B cell (primary cell): Measurements from ENCODE around the gene HMGCL.

Experiments
- EZH2 ChIP-seq: IDR thresholded peaks from 2 replicates; pipeline ENCODE4 v1.6.1; 2012; ENCODE audit warnings: borderline replicate concordance, low read depth, mild to moderate bottlenecking, moderate library complexity, low read length; ENCODE audit not compliant: insufficient read depth, poor library complexity, severe bottlenecking
- TF ChIP-seq, protein P1 (sequence below): fragments of 200-600 bp; IDR thresholded peaks from one replicate; pipeline ENCODE4 v1.8.0; 2022; ENCODE audit warnings: antibody characterized with exemption, mild to moderate bottlenecking

DNA sequence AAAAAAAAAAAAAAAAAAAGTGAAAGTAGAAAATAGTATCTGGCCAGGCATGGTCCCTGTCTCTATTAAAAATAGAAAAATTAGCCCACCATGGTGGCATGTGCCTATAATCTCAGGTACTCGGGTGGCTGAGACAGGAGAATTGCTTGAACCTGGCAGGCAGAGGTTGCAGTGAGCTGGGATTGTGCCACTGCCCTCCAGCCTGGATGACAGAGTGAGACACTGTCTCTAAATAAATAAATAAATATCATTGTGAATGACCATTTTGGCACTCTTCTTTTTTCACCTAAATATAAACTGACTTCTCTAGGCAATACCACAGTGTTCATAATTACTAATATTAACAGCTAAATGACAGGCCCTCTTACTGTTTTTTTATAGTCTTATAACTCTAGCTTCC, 67.4 kb downstream of the HMGCL start:
- TF ChIP-seq, protein P1, sequence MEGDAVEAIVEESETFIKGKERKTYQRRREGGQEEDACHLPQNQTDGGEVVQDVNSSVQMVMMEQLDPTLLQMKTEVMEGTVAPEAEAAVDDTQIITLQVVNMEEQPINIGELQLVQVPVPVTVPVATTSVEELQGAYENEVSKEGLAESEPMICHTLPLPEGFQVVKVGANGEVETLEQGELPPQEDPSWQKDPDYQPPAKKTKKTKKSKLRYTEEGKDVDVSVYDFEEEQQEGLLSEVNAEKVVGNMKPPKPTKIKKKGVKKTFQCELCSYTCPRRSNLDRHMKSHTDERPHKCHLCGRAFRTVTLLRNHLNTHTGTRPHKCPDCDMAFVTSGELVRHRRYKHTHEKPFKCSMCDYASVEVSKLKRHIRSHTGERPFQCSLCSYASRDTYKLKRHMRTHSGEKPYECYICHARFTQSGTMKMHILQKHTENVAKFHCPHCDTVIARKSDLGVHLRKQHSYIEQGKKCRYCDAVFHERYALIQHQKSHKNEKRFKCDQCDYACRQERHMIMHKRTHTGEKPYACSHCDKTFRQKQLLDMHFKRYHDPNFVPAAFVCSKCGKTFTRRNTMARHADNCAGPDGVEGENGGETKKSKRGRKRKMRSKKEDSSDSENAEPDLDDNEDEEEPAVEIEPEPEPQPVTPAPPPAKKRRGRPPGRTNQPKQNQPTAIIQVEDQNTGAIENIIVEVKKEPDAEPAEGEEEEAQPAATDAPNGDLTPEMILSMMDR: no peak
- no peak for TF ChIP-seq EZH2
